WTC11 (cell line): ENCODE results near the gene GLRA1.

Source experiments
- CTCF ChIP-seq: fragments of 200-600 bp; IDR thresholded peaks from 2 replicates; pipeline ENCODE4 v1.8.0; 2022; ENCODE audit warnings: antibody characterized with exemption
- ESRRA ChIP-seq: sonication (generic); formaldehyde crosslinking; IDR thresholded peaks from 2 replicates; pipeline ENCODE4 v1.8.1; 2022; ENCODE audit warnings: mild to moderate bottlenecking, missing genetic modification reagents, borderline replicate concordance
- PRDM15 ChIP-seq: sonication (generic); formaldehyde crosslinking; IDR thresholded peaks from 2 replicates; pipeline ENCODE4 v1.8.0; 2022; ENCODE audit warnings: missing genetic modification reagents
- ZNF423 ChIP-seq: fragments of 250-450 bp; sonication (Bioruptor Pico); IDR thresholded peaks from 2 replicates; pipeline ENCODE4 v2.1.2; 2022; ENCODE audit warnings: mild to moderate bottlenecking, moderate library complexity

GRCh38 chr5:151966046-151966445 is 41.4 kb upstream of the GLRA1 start:
- TF ChIP-seq CTCF = no peak
- TF ChIP-seq ESRRA = no peak
- TF ChIP-seq PRDM15 (CRISPR knock-in tag) = no peak
- TF ChIP-seq ZNF423 = no peak
